ENCODE measurements around the gene PPP6R2. TPM values are rescaled to one million over a fixed set of nuclear protein-coding genes. Genes with fewer than 3 reads are reported as not detected.
A peak's percentile ranks its signal among the peaks of the same experiment; 100 is the strongest.

The PPP6R2 gene
- polyA plus RNA-seq, 1 experiment = 46.4 TPM

- H3K27me3 ChIP-seq (ENCODE audit: control insufficient read depth, insufficient read depth, low read length) = no peaks in the 10 kb centered on the region
- TF ChIP-seq CTCF (IDR thresholded peaks at IDR 0.05; ENCODE audit: insufficient read depth, low read depth, low read length) = no peak
- H3K36me3 ChIP-seq (ENCODE audit: control insufficient read depth, insufficient read depth, low read length) = peaks cover 20% of the 10 kb centered on the region
- ChIA-PET CTCF (interaction anchor here (1.4 kb wide), 1 partner anchor 30 kb away, joined by 3 read pairs; no protein-coding TSS in a partner anchor), POLR2A (no interaction called here)
- no peak for DNase-seq (ENCODE audit: low read depth)
- no peak overlapping the region for H3K4me3 ChIP-seq (ENCODE audit: low read depth, low read length)
Observed at GRCh38 chr22:50297510-50298265, 45.4 kb upstream of the PPP6R2 start.

- POLR2A ChIA-PET = no interaction called here
- TF ChIP-seq CTCF (IDR thresholded peaks at IDR 0.05; ENCODE audit: insufficient read depth, low read depth, low read length) = no peak
Observed at GRCh38 chr22:50298266-50298637, 44.9 kb upstream of the PPP6R2 start.

GRCh38 chr22:50298937-50299784 lies 44.0 kb upstream of the PPP6R2 start:
- Histone ChIP-seq H3K36me3 (ENCODE audit: control insufficient read depth, insufficient read depth, low read length) (peaks cover 20% of the 10 kb centered on the region), H3K4me3 (ENCODE audit: low read depth, low read length) (peak overlapping the region; percentile 41), H3K27me3 (ENCODE audit: control insufficient read depth, insufficient read depth, low read length) (no peaks in the 10 kb centered on the region)
- no peak for TF ChIP-seq CTCF (IDR thresholded peaks at IDR 0.05; ENCODE audit: insufficient read depth, low read depth, low read length)
- ChIA-PET CTCF (interaction anchor here (0.8 to 1.9 kb wide), 3 partner anchors 22 to 28 kb away, joined by 3 to 8 read pairs (median 6); partner anchors contain the start of gene DENND6B), POLR2A (no interaction called here)
- no peak for DNase-seq (ENCODE audit: low read depth)

More at GRCh38 chr22:50298266-50298637, 44.9 kb upstream of the PPP6R2 start:
- Histone ChIP-seq H3K36me3 (ENCODE audit: control insufficient read depth, insufficient read depth, low read length) (peaks cover 20% of the 10 kb centered on the region), H3K4me3 (ENCODE audit: low read depth, low read length) (no peak overlapping the region), H3K27me3 (ENCODE audit: control insufficient read depth, insufficient read depth, low read length) (no peaks in the 10 kb centered on the region)
- no peak for DNase-seq (ENCODE audit: low read depth)
- CTCF ChIA-PET = interaction anchor here (0.8 to 1.9 kb wide), 3 partner anchors 22 to 29 kb away, joined by 3 to 8 read pairs (median 6); partner anchors contain the start of gene DENND6B

GRCh38 chr22:50299785-50300619 lies 43.1 kb upstream of the PPP6R2 start:
- ChIA-PET CTCF (interaction anchor here (1.9 kb wide), 1 partner anchor 23 kb away, joined by 6 read pairs; no protein-coding TSS in a partner anchor), POLR2A (no interaction called here)
- Histone ChIP-seq H3K27me3 (ENCODE audit: control insufficient read depth, insufficient read depth, low read length) (no peaks in the 10 kb centered on the region), H3K4me3 (ENCODE audit: low read depth, low read length) (peak overlapping the region; percentile 41), H3K36me3 (ENCODE audit: control insufficient read depth, insufficient read depth, low read length) (peaks cover 22% of the 10 kb centered on the region)
- no peak for TF ChIP-seq CTCF (IDR thresholded peaks at IDR 0.05; ENCODE audit: insufficient read depth, low read depth, low read length)
- no peak for DNase-seq (ENCODE audit: low read depth)

All from BJ (cell line).